OCI-LY7 (cell line): Measurements from ENCODE around the gene CDK14.

Source experiments
- CTCF ChIP-seq: fragments of 200-600 bp; sonication (generic); conservative IDR thresholded peaks from 2 replicates; pipeline ENCODE4 v1.5.1; 2014; ENCODE audit warnings: mild to moderate bottlenecking, antibody characterized with exemption, low read length, moderate library complexity, mixed read lengths
- EZH2phosphoT487 ChIP-seq: fragments of 200-600 bp; sonication (generic); IDR thresholded peaks from 2 replicates; pipeline ENCODE4 v1.6.1; 2018; ENCODE audit warnings: low read depth, borderline replicate concordance, mild to moderate bottlenecking, mixed run types, antibody characterized with exemption, low read length, moderate library complexity, mixed read lengths

DNA sequence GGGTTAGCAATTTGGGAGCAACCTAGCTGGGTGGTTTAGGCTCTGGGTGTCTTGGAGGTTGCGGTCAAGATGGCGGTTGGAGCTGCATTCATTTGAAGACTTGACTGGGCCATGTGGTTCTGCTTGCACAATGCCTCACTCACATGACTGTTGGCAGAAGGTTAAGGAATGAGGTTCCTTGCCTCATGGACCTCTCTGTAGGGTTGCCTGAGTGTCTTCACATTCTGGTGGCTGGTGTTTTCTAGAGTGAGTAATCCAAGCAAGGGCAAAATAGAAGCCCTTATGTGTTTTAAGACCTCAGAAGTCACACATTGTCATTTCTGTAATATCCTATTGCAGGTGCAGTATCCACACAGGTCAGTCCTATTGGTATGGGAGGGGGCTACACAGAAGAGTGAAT is 52.0 kb downstream of the CDK14 start:
- TF ChIP-seq CTCF (no peak), EZH2phosphoT487 (no peak)
